KBM-7 (cell line): Measurements from ENCODE around the gene B4GALT5.
"Not testable (repeated sequence)": the region's sequence is repeated elsewhere in the genome, so short reads cannot be mapped to it uniquely, and the experiment has no call there.

Experiments used
- DNase-seq: peaks from one replicate; pipeline ENCODE4 v3.0.0-alpha.2; 2015
- in situ Hi-C: fragments of 300-500 bp; cut with MboI; formaldehyde crosslinking; loops from 2 replicates; pipeline ENCODE4 v1.14.3; 2020; ENCODE audit warnings: low sequenced_read_pairs, low pct_unique_long_range_greater_than_20kb, mixed read lengths

The B4GALT5 gene

DNA sequence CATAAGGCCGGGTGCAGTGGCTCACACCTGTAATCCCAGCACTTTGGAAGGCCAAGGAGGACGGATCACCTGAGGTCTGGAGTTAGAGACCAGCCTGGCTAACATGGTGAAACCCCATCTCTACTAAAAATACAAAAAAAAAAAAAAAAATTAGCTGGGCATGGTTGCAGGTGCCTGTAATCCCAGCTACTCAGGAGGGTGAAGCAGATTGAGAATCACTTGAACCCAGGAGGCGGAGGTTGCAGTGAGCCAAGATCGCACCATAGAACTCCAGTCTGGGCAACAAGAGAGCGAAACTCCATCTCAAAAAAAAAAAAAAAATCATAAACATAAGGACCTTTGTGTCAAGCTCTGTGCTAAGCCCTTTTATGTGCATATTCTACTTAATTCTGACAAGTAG lies 7.8 kb downstream of the B4GALT5 start:
- DNase-seq, in situ Hi-C loops: not testable (repeated sequence)

DNA sequence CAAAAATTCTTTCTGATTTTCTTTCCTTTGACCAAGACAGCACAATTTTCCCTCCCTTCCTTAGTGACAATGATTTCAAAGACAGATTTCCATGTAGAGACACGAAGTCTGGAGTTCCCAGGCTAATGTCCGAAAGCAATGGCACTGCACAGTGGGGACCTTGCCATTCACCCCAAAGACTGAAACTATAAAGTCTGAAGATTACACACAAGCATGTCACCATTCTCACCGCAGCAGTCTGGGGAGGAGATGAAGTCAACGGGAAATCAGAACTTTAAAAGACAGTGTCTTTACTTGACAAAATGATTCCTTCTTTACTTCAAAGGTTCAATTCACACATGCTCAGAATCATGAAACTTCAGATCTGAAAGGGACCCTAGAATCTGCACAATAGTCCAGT lies 8.3 kb downstream of the B4GALT5 start:
- in situ Hi-C loops, result no loop called here
- DNase-seq, result no peak

DNA sequence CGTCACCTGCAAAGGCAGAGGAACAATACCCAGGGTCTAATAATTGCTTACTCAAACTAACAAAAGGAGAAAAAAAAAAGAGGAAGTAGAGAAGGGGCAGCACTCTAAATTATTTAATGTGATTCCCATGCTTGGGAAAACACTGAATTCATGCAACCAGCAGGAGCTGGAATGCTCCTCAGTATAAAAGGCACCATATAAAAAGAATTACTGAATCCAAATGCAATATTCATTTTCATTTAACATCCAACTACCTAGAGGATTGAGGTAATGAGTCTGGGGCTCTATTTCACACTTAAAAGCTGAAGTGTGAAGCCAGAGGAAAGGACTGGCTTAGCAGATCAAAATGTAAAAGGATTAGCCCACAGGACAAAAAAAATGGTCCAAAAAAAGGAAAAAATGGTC lies 8.7 kb downstream of the B4GALT5 start:
- in situ Hi-C loops, result no loop called here
- DNase-seq, result peak; percentile 39

DNA sequence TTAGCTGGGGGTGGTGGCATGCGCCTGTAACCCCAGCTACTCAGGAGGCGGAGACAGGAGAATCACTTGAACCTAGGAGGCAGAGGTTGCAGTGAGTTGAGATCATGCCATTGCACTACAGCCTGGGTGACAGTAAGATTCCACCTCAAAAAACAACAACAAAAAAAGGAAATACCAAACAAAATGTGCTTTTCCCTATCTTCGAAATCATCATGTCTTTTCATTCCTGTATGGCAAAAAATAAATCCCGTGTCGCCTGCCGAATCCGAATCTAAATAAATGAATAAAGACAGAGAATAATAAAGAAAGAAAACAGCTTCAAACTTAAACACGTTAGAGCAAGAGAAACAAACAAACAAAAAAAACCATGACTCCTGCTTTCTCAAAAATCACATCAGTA lies 11.8 kb downstream of the B4GALT5 start:
- in situ Hi-C loops, result no loop called here
- DNase-seq, result no peak

DNA sequence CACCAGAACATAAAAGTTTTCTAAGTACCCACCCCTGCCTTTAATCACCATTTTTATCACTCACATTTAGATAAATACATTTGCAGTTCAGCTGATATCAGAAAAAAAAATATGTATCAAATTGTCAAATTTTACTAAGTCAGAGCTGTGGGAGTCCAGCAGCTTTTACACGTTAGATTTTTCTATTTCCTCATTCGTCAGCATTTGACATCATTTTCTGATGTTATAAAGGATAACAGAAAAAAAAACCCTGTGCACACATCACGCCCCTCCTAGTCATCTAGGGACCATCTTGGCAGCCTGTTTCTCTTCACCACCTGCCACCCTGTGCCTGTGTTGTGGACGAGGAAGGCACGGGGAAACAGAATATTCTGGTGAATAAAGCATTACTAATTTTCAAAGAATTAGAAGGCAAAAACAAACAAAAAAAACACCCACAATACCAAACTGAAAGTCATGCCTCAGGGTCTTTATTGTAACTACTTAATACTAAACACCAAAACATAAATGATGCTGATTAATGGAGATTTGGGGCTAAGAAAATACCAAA lies 12.4 kb downstream of the B4GALT5 start:
- DNase-seq, result no peak
- in situ Hi-C loops, result no loop called here

DNA sequence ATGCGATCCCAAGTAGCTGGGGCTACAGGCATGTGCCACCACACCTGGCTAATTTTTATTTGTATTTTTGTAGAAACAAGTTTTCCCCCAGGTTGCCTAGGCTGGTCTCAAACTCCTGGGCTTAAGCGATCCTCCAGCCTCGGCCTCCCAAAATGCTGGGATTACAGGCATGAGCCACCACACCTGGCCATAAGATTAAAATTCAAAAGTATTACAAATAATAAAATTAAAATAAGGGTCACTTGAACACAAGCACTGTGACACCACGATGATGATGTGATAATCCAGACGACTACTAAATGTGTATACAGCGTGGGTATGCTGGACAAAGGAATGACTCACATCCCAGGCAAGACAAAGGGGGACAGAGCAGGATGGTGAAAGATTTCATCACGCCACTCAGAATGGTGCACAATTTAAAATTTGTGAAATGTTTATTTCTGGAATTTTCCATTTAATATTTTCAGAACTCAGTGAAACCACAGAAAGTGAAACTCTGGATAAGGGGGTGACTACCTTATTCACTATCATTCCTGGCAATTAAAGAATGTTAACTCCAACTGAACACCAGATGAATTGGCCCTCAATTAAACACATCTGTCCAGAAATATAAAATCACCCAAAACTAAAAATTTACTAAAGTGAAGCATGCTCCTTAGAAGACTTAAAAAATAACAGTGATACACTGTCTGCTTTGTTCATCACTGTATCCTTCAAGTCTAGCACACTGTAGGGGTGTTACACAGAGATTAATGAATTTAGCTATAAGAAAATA lies 13.1 kb downstream of the B4GALT5 start:
- in situ Hi-C loops, result no loop called here
- no peak for DNase-seq

DNA sequence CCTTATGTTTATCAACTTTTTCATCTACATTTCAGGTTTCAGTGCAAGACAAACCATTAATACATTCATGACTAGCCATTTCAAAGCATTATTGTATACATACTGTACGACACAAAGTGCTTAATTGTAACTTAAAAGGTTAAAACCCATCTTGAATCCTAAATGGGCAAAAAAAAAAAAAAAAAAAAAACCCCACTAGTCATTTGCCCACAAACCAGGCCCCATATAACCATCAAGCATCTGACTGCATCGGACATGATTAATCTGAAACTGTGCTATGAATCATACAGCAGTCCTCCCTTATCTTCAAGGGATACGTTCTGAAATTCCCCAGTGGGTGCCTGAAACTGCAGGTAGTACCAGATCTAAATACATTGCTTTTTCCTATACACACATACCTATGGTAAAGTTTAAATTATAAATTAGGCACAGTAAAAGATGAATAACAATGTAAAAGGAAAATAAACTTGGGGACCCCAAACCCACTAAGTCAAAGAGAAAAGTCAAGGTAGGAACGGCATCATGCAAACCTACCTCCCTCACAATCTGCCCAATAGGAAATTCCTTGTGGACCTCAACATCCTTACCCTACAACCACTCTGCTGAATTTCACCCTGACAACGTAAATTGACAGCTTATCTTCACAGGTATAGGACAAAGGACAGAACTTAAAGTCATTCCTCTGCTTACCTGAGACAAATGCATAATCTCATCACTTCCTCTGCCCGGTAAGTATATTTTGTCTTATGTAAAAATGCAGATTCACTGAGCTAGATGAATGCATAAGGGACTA lies 14.3 kb downstream of the B4GALT5 start:
- in situ Hi-C loops, result no loop called here
- no peak for DNase-seq

DNA sequence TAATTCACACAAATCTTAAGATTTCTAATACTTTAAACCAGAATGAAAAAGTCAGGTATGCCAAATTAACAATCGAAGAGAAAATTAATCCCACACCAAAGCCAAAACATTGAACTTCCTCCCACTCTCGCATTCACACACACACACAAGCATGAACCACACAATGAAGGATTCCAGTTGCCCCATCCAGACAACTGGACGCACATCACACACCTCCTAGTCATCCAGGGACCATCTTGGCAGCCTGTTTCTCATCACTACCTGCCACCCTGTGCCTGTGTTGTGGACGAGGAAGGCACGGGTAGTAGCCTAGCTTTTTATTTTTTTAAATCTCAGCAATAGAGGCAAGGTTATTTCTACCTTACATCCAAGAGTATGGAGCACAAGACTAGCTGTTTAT lies 15.2 kb downstream of the B4GALT5 start:
- DNase-seq, result no peak
- in situ Hi-C loops, result no loop called here

DNA sequence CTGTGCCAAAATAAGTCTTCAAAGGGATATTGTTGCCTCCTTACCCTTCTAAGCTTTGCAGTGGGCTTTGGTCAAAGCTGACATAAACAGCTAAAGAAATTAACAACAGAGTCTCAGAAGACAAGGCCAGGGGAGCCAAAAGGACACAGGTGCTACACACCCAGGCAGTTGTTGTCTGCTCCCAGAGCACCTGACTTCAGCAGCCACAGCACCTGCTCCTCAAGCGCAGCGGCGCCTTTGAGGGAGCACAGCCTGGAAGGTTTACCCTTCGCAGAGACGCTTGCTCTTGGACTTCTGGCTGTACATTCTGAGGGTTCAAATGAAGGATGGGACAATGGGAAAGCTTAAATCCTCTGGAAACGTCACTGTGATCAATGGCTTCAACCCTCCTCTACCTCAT lies 16.6 kb downstream of the B4GALT5 start:
- in situ Hi-C loops, result no loop called here
- no peak for DNase-seq

DNA sequence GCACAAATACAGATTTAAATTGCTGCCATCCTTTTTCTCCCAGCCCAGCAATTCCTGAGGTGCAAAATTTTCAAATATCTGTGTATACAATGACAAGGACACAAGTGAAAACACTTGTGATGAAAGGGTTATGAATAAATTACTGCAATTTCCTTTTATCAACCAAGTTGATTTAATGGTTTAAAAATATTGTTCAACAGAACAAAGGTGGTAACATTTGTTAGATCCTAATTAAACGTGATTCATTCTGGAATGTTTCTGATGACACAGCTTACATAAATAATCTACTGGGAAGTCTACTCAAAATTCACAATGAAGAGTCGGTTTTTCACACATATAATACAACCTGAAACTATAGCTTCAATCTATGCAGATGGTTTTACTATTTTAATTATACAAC lies 17.1 kb downstream of the B4GALT5 start:
- in situ Hi-C loops, result no loop called here
- DNase-seq, result no peak

DNA sequence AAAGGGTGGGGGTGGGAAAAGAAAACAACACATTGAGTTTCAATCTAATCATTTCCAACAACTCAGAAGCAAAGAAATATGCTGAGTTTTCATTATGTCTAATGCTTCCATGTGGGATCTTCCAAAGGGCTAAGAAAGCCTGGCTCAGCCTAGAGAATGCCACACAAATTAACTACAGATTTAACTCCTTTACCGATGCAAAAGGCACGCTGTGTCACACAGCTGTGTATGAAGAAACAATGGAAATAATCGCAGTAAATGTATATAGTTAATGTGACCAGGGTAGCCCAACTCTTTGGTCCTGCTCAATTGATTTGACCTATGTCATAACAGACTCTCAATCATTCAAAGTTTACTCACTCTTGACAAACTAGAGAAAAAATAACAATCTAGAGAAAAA lies 17.8 kb downstream of the B4GALT5 start:
- no peak for DNase-seq
- in situ Hi-C loops, result no loop called here

DNA sequence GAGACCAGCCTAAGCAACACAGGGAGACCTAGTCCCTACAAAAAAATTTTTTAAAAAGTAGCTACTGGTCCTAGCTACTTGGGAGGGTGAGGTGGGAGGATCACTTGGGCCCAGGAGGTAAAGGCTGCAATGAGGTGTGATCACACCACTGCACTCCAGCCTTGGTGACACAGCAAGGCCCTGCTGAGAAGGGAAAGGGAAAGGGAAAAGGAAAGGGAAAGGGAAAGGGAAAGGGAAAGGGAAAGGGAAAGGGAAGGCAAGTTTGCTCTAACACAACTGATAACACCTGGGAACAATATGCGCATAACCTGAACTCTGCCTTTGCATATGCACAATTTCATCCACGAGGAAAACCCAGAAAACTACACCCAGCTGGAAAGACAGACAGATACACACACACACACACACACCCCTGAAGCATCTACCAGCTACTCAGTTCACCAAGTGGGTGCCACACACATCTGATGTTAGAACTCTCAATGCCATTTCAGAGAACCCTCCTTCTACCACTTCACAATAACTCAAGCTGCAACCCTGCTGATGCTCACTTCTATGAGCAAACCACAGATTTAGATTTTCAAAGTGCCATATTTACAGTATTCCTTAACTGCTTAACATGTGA lies 19.1 kb downstream of the B4GALT5 start:
- no peak for DNase-seq
- in situ Hi-C loops, result no loop called here

DNA sequence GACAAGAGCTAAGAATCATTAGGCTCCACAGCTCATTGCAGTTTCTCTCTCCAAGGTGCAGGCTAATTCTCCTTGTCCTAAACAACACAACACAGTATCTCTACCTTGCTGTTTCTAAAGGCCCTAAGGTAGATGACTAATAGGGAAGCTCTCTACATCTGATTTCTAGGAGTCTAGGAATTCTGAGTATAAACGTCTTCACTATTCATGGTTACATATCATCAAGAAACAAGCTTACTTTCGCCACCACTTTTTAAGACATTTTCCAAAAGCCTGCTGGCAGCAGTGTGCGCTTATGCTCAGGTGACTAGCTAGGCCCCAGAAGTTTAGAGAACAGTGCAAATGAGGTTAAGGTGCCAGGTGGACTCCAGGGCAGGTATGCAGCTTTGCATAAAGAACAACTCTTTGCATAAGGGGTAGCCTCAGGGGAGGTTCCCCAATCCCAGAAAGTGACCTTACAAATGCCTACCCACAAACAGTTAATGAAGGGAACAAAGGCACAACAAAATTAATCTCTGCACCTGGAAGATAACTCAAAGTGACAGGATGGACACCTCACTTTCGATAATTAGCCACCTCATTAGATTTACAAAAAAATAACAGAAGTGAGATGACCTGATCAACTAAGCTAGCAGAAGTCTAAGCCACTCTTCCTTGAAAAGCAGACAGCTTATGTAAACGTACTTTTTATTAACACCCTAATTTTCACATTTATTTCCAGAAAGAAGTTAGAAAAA lies 20.1 kb downstream of the B4GALT5 start:
- DNase-seq, result no peak
- in situ Hi-C loops, result no loop called here

DNA sequence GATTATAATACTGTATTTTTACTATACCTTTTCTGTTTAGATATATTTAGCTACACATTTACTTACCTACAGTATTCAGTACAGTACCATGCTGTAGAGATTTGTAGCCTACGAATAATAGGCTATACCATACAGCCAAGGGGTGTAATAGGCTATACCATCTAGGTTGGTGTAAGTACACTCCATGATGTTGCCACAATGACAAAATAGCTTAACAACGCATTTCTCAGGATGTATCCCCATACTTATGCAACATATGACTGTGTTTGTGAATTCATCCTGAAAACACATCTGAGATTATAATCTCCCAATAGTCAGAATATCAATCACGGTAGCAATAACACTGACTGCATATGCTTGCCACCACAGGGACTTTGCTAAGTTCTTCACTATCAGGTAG lies 20.7 kb downstream of the B4GALT5 start:
- no peak for DNase-seq
- in situ Hi-C loops, result no loop called here

DNA sequence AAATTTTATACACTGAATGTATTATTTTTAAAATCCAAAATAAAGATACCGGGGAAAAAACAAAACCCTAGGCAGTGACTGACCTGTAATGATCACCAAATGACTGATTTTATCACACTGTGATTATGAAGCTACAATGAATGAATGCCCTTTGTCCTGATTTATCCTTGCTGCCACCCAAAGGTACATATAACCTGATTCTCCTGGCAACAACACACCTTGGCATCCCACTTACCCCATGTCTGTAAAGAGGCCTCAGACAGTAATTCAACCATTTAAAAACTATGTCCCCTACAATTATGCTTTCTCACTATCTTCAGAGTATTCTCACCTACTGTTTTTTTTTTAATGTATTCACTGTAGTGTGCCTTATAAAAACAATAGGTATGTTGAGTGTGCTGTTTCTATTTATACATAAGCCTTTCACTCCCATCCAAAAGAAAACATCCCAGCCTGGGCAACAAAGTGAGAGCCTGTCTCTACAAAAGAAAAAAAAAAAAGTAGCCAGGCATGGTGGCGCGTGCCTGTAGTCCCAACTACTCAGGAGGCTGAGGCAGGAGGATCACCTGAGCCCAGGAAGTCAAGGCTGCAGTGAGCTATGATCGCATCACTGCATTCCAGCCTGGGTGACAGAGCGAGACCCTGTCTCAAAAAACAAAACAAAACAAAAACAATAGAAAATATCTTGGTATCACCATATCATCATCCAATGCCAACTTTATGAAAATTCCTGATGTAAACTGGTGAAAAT lies 21.7 kb downstream of the B4GALT5 start:
- DNase-seq, result no peak
- in situ Hi-C loops, result no loop called here

DNA sequence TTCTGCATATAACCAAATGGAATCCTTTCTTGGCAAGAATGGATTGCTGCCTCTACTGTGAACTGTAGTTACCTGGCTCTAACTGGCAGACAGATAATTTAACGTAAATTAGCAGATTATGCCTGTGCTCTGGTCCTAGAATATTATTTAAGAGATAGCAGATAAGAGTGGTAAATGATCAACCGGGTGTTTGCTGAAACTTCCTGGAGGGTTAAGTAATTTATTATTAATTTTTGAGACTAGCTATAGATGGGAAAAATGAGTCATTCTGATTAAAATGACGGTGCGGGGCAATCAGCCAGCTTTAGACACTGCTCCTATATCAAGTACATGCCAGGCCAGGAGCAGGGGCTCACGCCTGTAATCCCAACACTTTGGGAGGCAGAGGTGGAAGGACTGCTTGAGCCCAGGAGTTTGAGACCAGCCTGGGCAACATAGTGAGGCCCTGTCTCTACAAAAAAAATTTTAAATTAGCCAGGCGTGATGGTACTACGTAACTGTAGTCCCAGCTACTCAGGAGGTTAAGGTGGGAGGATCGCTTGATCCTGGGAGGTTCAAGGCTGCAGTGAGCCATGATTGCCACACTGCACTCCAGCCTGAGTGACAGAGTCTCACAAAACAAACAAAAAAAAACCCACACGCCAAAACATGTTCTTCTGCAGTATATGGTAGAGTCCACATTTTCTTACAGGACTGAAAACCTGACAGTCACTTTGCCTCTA lies 22.6 kb downstream of the B4GALT5 start:
- in situ Hi-C loops, result no loop called here
- DNase-seq, result no peak

DNA sequence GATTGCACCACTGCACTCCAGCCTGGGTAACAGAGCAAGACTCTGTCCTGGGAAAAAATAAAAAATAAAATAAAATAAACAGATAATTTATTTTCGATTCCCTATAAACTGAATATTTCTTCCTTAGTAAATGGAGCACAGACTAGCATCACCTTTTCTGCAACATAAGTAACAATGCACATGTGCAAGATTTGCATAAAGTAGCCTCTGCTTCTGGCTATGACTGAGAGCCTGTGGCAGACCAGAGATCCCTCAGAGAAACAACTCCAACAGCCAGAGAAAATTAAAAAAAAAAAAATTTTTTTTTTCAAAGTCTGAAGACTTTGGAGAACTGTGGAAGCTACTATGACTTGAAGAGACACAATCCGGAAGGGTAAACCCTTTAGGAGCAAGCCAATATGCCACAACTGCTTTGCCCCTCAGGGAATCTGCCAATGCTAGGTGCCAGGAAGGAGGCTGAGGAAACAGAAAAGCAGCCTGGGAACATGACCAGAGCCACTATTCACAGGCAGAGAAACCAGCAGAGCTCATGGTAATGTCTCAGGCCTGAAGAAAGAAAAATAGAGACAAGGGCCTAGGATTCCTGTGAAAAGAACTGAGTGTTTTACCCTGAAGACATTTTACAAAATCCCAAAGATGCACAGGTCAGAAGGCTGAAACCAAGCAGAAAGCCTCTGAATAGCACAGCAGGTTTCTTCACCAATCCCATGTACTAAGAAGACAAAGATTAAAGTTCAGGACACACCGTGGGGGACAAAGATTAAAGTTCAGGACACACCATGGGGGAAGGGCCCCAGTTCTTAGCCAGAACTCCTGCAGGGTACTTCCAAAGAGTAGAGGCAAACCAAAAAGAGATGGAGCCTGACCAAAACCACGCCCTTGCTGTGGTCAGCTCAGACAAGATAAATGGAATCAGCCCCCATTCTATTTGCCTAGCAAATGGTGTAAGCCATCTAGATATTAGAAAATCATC lies 25.8 kb downstream of the B4GALT5 start:
- no peak for DNase-seq
- in situ Hi-C loops, result no loop called here
